ENCODE results near the gene FARS2. TPM values are rescaled to one million over a fixed set of nuclear protein-coding genes. Genes with fewer than 3 reads are reported as not detected.
A peak's percentile ranks its signal among the peaks of the same experiment; 100 is the strongest.

Gene FARS2
- total and polyA plus RNA-seq, 10 donors = 9.0 to 27.4 (median 19.8) TPM

GRCh38 chr6:5278565-5279120, 17.3 kb downstream of the FARS2 start:
- 65 to 74% (median 68%) methylated on average over 3 of the region's 3 CpGs for WGBS, 5 donors
- no peak for DNase-seq
- TF ChIP-seq POLR2AphosphoS5 (IDR thresholded peaks at IDR 0.05) = no peak
- H3K4me3 ChIP-seq = no peak overlapping the region
- H3K27me3 ChIP-seq (replicated peaks in 1 of 7) = no peaks in the 10 kb centered on the region
- H3K27ac ChIP-seq = peak overlapping the region in 2 of 8 donors; percentile 2 to 12
- intact Hi-C loops (cut with DNase I; ENCODE audit: low total_unique reads) = no loop called here
- H3K9me3 ChIP-seq = no peaks in the 10 kb centered on the region
- H3K4me1 ChIP-seq = peaks cover 0 to 45% (median 8%) of the 10 kb centered on the region in 6 donors
- peaks cover 0 to 5% (median 0%) of the 10 kb centered on the region in 6 donors for H3K36me3 ChIP-seq

- TF ChIP-seq POLR2AphosphoS5 (IDR thresholded peaks at IDR 0.05) (no peak), POLR2A (IDR thresholded peaks at IDR 0.05) (no peak), CTCF (IDR thresholded peaks at IDR 0.05 in 8 of 11, conservative IDR thresholded peaks at IDR 0.05 in 3 of 11) (no peak)
- Histone ChIP-seq H3K27me3 (replicated peaks in 1 of 7) (no peaks in the 10 kb centered on the region), H3K4me1 (peaks cover 0 to 45% (median 7%) of the 10 kb centered on the region in 6 donors), H3K4me3 (no peak overlapping the region), H3K36me3 (peaks cover 0 to 2% (median 0%) of the 10 kb centered on the region in 6 donors), H3K9me3 (no peaks in the 10 kb centered on the region), H3K27ac (no peak overlapping the region)
- intact Hi-C loops (cut with DNase I; ENCODE audit: low total_unique reads) = no loop called here
- 78 to 89% (median 86%) methylated on average over 2 of the region's 2 CpGs for WGBS, 5 donors
- no peak for DNase-seq
These were observed 18.6 kb downstream of the FARS2 start for GRCh38 chr6:5279891-5280338.

- no peaks in the 10 kb centered on the region for H3K27me3 ChIP-seq (replicated peaks in 1 of 7)
- H3K4me1 ChIP-seq = peaks cover 0 to 45% (median 7%) of the 10 kb centered on the region in 6 donors
- no peak for DNase-seq
- no peaks in the 10 kb centered on the region for H3K9me3 ChIP-seq
- no peak for TF ChIP-seq POLR2AphosphoS5 (IDR thresholded peaks at IDR 0.05)
- no peak for TF ChIP-seq CTCF (IDR thresholded peaks at IDR 0.05 in 8 of 11, conservative IDR thresholded peaks at IDR 0.05 in 3 of 11)
- TF ChIP-seq POLR2A (IDR thresholded peaks at IDR 0.05) = no peak
- H3K27ac ChIP-seq = no peak overlapping the region
- 26 to 62% (median 48%) methylated on average over 2 of the region's 2 CpGs for WGBS, 5 donors
- no peak overlapping the region for H3K4me3 ChIP-seq
- no peaks in the 10 kb centered on the region for H3K36me3 ChIP-seq
- intact Hi-C loops (cut with DNase I; ENCODE audit: low total_unique reads) = no loop called here
These were observed 19.6 kb downstream of the FARS2 start for GRCh38 chr6:5280920-5281319.

- no peak for DNase-seq
These were observed 20.9 kb downstream of the FARS2 start for GRCh38 chr6:5282191-5282623.

GRCh38 chr6:5285081-5285480, 23.8 kb downstream of the FARS2 start:
- TF ChIP-seq CTCF (IDR thresholded peaks at IDR 0.05 in 8 of 11, conservative IDR thresholded peaks at IDR 0.05 in 3 of 11) = no peak
- no peak for TF ChIP-seq POLR2AphosphoS5 (IDR thresholded peaks at IDR 0.05)
- TF ChIP-seq POLR2A (IDR thresholded peaks at IDR 0.05) = no peak
- no peak for DNase-seq
- no peaks in the 10 kb centered on the region for H3K36me3 ChIP-seq
- intact Hi-C loops (cut with DNase I; ENCODE audit: low total_unique reads) = no loop called here
- H3K27ac ChIP-seq = no peak overlapping the region
- H3K4me1 ChIP-seq = peaks cover 0 to 51% (median 15%) of the 10 kb centered on the region in 6 donors
- no peak overlapping the region for H3K4me3 ChIP-seq
- H3K27me3 ChIP-seq (replicated peaks in 1 of 7) = no peaks in the 10 kb centered on the region
- WGBS, 5 donors = 93 to 95% (median 94%) methylated on average over 6 of the region's 6 CpGs
- no peaks in the 10 kb centered on the region for H3K9me3 ChIP-seq

More at GRCh38 chr6:5282191-5282623, 20.9 kb downstream of the FARS2 start:
- no peaks in the 10 kb centered on the region for H3K27me3 ChIP-seq (replicated peaks in 1 of 7)
- intact Hi-C loops (cut with DNase I; ENCODE audit: low total_unique reads) = no loop called here
- no peak overlapping the region for H3K27ac ChIP-seq
- TF ChIP-seq POLR2AphosphoS5 (IDR thresholded peaks at IDR 0.05) = no peak
- no peak for TF ChIP-seq POLR2A (IDR thresholded peaks at IDR 0.05)
- no peak overlapping the region for H3K4me3 ChIP-seq
- H3K9me3 ChIP-seq = no peaks in the 10 kb centered on the region
- H3K4me1 ChIP-seq = peaks cover 0 to 51% (median 12%) of the 10 kb centered on the region in 6 donors
- no peaks in the 10 kb centered on the region for H3K36me3 ChIP-seq
- WGBS, 5 donors = 63 to 89% (median 77%) methylated on average over 9 of the region's 9 CpGs

Measured in spleen (tissue), 11 donors.